Naive thymus-derived CD4-positive, alpha-beta T cell (primary cell): Measurements from ENCODE around the gene CRELD2. TPM values are rescaled to one million over a fixed set of nuclear protein-coding genes. Genes with fewer than 3 reads are reported as not detected.

Experiments
- ATAC-seq: fragments of 150-1000 bp; cut with Tn5 transposase; 2 replicates; pipeline ENCODE4 v1.10.0; 2021; ENCODE audit warnings: mild to moderate bottlenecking, moderate library complexity
- CTCF ChIA-PET: fragments of 350-600 bp; sonication (Branson Sonifier 250); formaldehyde crosslinking; loops from one replicate; lab custom pipeline; 2021; ENCODE audit warnings: antibody characterized with exemption; lab: Charles Lee
- POLR2A ChIA-PET: fragments of 350-600 bp; sonication (Branson Sonifier 250); formaldehyde crosslinking; loops from one replicate; lab custom pipeline; 2021; ENCODE audit warnings: antibody characterized with exemption, inconsistent platforms; lab: Charles Lee
- DNase-seq, 9 donors: peaks; one replicate each; pipeline versions ENCODE4 v3.0.0 to v3.0.0-alpha.2; 2020 to 2022; ENCODE audit warnings: mixed read lengths in 1 of 9
- H3K27ac ChIP-seq: one replicate; pipeline ENCODE4 v1.7.0; 2013; ENCODE audit warnings: mild to moderate bottlenecking, low read depth, low read length, moderate library complexity
- H3K27me3 ChIP-seq, 2 donors: one replicate each; pipeline ENCODE4 v1.7.0; 2013; ENCODE audit warnings: low read length in 2 of 2, mild to moderate bottlenecking in 2 of 2, moderate library complexity in 2 of 2; ENCODE audit not compliant: control insufficient read depth in 2 of 2, insufficient read depth in 2 of 2
- H3K36me3 ChIP-seq, 3 experiments: 1 replicate in 2 of 3; 2 replicates in 1 of 3; pipeline ENCODE4 v1.7.0; 2013; ENCODE audit warnings: low read length in 3 of 3, mild to moderate bottlenecking in 3 of 3, moderate library complexity in 1 of 3; ENCODE audit not compliant: insufficient read depth in 3 of 3, control insufficient read depth in 2 of 3
- H3K4me1 ChIP-seq, 2 donors: one replicate each; pipeline ENCODE4 v1.7.0; 2013; ENCODE audit warnings: low read length in 2 of 2, mild to moderate bottlenecking in 2 of 2, moderate library complexity in 1 of 2; ENCODE audit not compliant: control insufficient read depth in 2 of 2, insufficient read depth in 2 of 2
- H3K4me3 ChIP-seq: 2 replicates; pipeline ENCODE4 v1.7.0; 2013; ENCODE audit warnings: mild to moderate bottlenecking, low read length
- H3K9me3 ChIP-seq, 3 experiments: 1 replicate in 2 of 3; 2 replicates in 1 of 3; pipeline ENCODE4 v1.7.0; 2013; ENCODE audit warnings: low read length in 3 of 3; ENCODE audit not compliant: control insufficient read depth in 2 of 3
- H3K27ac Mint-ChIP-seq, 9 donors: one replicate each; pipeline ENCODE4 v1.8.0; 2020 to 2022; ENCODE audit warnings: mixed read lengths in 9 of 9, mild to moderate bottlenecking in 8 of 9, moderate library complexity in 5 of 9, inconsistent platforms in 2 of 9
- H3K27me3 Mint-ChIP-seq, 5 donors: one replicate each; pipeline ENCODE4 v1.8.0; 2021 to 2022; ENCODE audit warnings: mixed read lengths in 5 of 5, mild to moderate bottlenecking in 1 of 5
- H3K36me3 Mint-ChIP-seq, 5 donors: one replicate each; pipeline ENCODE4 v1.8.0; 2020 to 2022; ENCODE audit warnings: mixed read lengths in 5 of 5, mild to moderate bottlenecking in 3 of 5, inconsistent platforms in 1 of 5
- H3K4me1 Mint-ChIP-seq, 7 donors: one replicate each; pipeline ENCODE4 v1.8.0; 2020 to 2022; ENCODE audit warnings: mixed read lengths in 7 of 7, mild to moderate bottlenecking in 3 of 7, inconsistent platforms in 1 of 7
- H3K4me3 Mint-ChIP-seq, 10 donors: one replicate each; pipeline ENCODE4 v1.8.0; 2020 to 2022; ENCODE audit warnings: mild to moderate bottlenecking in 10 of 10, mixed read lengths in 10 of 10, moderate library complexity in 6 of 10, inconsistent platforms in 2 of 10
- H3K9me3 Mint-ChIP-seq, 11 donors: one replicate each; pipeline ENCODE4 v1.8.0; 2020 to 2022; ENCODE audit warnings: mixed read lengths in 11 of 11, mild to moderate bottlenecking in 4 of 11, inconsistent platforms in 1 of 11, moderate library complexity in 1 of 11
- intact Hi-C, 2 donors: fragments of 100-400 bp; cut with micrococcal nuclease; formaldehyde crosslinking; loops; one replicate each; pipeline ENCODE4 v1.15.1; 2023
- microRNA-seq: library from miRNA; unstranded; fragments of <30 nt; microRNA quantifications from one replicate; pipeline ENCODE4 v1.2.0, GENCODE V29; 2022; ENCODE audit warnings: borderline microRNAs expressed
- polyA plus RNA-seq, 2 donors: library from polyadenylated mRNA; unstranded; fragments of 300-500 nt; fragmentation: Illumina TruSeq; gene quantifications; one replicate each; pipeline ENCODE4 v1.2.3, GENCODE V29; 2021
- total RNA-seq, 6 experiments: library from RNA in 5 of 6; stranded (reverse) in 5 of 6; gene quantifications; 1 replicate in 5 of 6; 2 replicates in 1 of 6; pipeline ENCODE4 v1.2.3 and lab custom pipeline; 2021 to 2026

Gene CRELD2
- total and polyA plus RNA-seq, 7 experiments from 2014 or later: 19.7 to 80.9 (median 30.7) TPM

GRCh38 chr22:49975543-49976389 is 57.3 kb downstream of the CRELD2 start:
- peak overlapping the region in 5 of 10 donors; percentile 2 to 84 (median 27) for H3K4me3 Mint-ChIP-seq
- H3K36me3 Mint-ChIP-seq: peaks cover 8 to 9% (median 8%) of the 10 kb centered on the region in 5 donors
- intact Hi-C loops: loop anchor here (10.0 kb wide), 2 partner anchors 59 to 111 kb away; no protein-coding TSS in a partner anchor
- no peak overlapping the region for H3K4me3 ChIP-seq
- ChIA-PET CTCF (no interaction called here), POLR2A (interaction anchor here (0.9 kb wide), 1 partner anchor 16 kb away, joined by 3 read pairs; no protein-coding TSS in a partner anchor)
- peaks cover 0 to 7% (median 0%) of the 10 kb centered on the region in 3 experiments for H3K9me3 ChIP-seq
- peak overlapping the region; percentile 24 for H3K27ac ChIP-seq
- DNase-seq (peak in 3 of 9 donors; percentile 12 to 71 (median 27)), ATAC-seq (peak; percentile 3)
- no peaks in the 10 kb centered on the region for H3K36me3 ChIP-seq
- no peaks in the 10 kb centered on the region for H3K27me3 ChIP-seq
- peaks cover 17 to 25% (median 20%) of the 10 kb centered on the region in 7 donors for H3K4me1 Mint-ChIP-seq
- H3K4me1 ChIP-seq: peaks cover 8 to 20% of the 10 kb centered on the region in 2 donors
- peaks cover 0 to 3% (median 0%) of the 10 kb centered on the region in 5 donors for H3K27me3 Mint-ChIP-seq
- H3K9me3 Mint-ChIP-seq: peaks cover 7 to 14% (median 9%) of the 10 kb centered on the region in 11 donors
- peak overlapping the region; percentile 17 to 93 (median 83) for H3K27ac Mint-ChIP-seq

GRCh38 chr22:49976439-49977175 is 58.2 kb downstream of the CRELD2 start:
- peak in 5 of 9 donors; percentile 46 to 74 (median 58) for DNase-seq
- Mint-ChIP-seq H3K27me3 (peaks cover 0 to 3% (median 0%) of the 10 kb centered on the region in 5 donors), H3K36me3 (peaks cover 8 to 9% (median 8%) of the 10 kb centered on the region in 5 donors), H3K4me3 (peak overlapping the region in 7 of 10 donors; percentile 2 to 65 (median 27)), H3K4me1 (peaks cover 15 to 22% (median 18%) of the 10 kb centered on the region in 7 donors), H3K27ac (peak overlapping the region in 8 of 9 donors; percentile 70 to 93 (median 76)), H3K9me3 (peaks cover 7 to 15% (median 10%) of the 10 kb centered on the region in 11 donors)
- Histone ChIP-seq H3K4me3 (no peak overlapping the region), H3K27ac (peak overlapping the region; percentile 24), H3K27me3 (no peaks in the 10 kb centered on the region), H3K9me3 (peaks cover 0 to 7% (median 0%) of the 10 kb centered on the region in 3 experiments), H3K36me3 (no peaks in the 10 kb centered on the region), H3K4me1 (peaks cover 5 to 16% of the 10 kb centered on the region in 2 donors)
- POLR2A ChIA-PET: interaction anchor here (0.7 to 1.1 kb wide), 4 partner anchors 9 to 264 kb away, joined by 3 read pairs; no protein-coding TSS in a partner anchor
- ATAC-seq: peak; percentile 61
- CTCF ChIA-PET: no interaction called here
- intact Hi-C loops: loop anchor here (10.0 kb wide), 2 partner anchors 58 to 112 kb away; no protein-coding TSS in a partner anchor

Small RNA genes lying within 50 kb of the gene (microRNA-seq; reads per million reads assigned to microRNA genes)
- not detected for gene MIR6821

Other genes starting within 250 kb of the CRELD2 start
- 100 to 1,000 TPM in 2 of 5 experiments, 10 to 100 TPM in 3; 50.0 to 130 (median 87.7) TPM for gene BRD1, start 90.8 kb upstream of the CRELD2 start, total RNA-seq
- 1 to 10 TPM; 2.8 to 3.4 TPM for gene BRD1, start 90.8 kb upstream of the CRELD2 start, polyA plus RNA-seq
- gene ZBED4, start 64.8 kb upstream of the CRELD2 start, total RNA-seq: 10 to 100 TPM; 13.6 to 20.1 (median 17.1) TPM
- 10 to 100 TPM in 1 of 2 donors, 1 to 10 TPM in 1; 6.0 to 10.6 TPM for gene ZBED4, start 64.8 kb upstream of the CRELD2 start, polyA plus RNA-seq
- gene ALG12, start 196 bp upstream of the CRELD2 start, total RNA-seq: 10 to 100 TPM; 16.2 to 22.4 (median 19.5) TPM
- 10 to 100 TPM; 10.4 to 21.2 TPM for gene ALG12, start 196 bp upstream of the CRELD2 start, polyA plus RNA-seq
- gene PIM3, start 42.1 kb downstream of the CRELD2 start, total RNA-seq: 100 to 1,000 TPM in 2 of 5 experiments, 10 to 100 TPM in 3; 44.4 to 164 (median 78.3) TPM
- gene PIM3, start 42.1 kb downstream of the CRELD2 start, polyA plus RNA-seq: 10 to 100 TPM; 21.3 to 38.8 TPM
- gene IL17REL, start 94.1 kb downstream of the CRELD2 start, total RNA-seq: not detected
- not detected for gene IL17REL, start 94.1 kb downstream of the CRELD2 start, polyA plus RNA-seq
- not detected for gene TTLL8, start 139.7 kb downstream of the CRELD2 start, total RNA-seq
- not detected for gene TTLL8, start 139.7 kb downstream of the CRELD2 start, polyA plus RNA-seq
- 1 to 10 TPM in 2 of 5 experiments, under 1 TPM in 1, not detected in 2; 0.10 to 7.2 (median 2.3) TPM for gene MLC1, start 166.8 kb downstream of the CRELD2 start, total RNA-seq
- gene MLC1, start 166.8 kb downstream of the CRELD2 start, polyA plus RNA-seq: under 1 TPM; 0.08 to 0.48 TPM
- gene MOV10L1, start 171.4 kb downstream of the CRELD2 start, total RNA-seq: not detected
- not detected for gene MOV10L1, start 171.4 kb downstream of the CRELD2 start, polyA plus RNA-seq